Glomerular visceral epithelial cell (primary cell): ENCODE data around the gene EDC3.
"Not testable (repeated sequence)": the region's sequence is repeated elsewhere in the genome, so short reads cannot be mapped to it uniquely, and the experiment has no call there.

ENCODE experiments used
- DNase-seq: peaks from one replicate; pipeline ENCODE4 v3.0.0-alpha.2; 2016; ENCODE audit errors: extremely low spot score

EDC3 gene, protein sequence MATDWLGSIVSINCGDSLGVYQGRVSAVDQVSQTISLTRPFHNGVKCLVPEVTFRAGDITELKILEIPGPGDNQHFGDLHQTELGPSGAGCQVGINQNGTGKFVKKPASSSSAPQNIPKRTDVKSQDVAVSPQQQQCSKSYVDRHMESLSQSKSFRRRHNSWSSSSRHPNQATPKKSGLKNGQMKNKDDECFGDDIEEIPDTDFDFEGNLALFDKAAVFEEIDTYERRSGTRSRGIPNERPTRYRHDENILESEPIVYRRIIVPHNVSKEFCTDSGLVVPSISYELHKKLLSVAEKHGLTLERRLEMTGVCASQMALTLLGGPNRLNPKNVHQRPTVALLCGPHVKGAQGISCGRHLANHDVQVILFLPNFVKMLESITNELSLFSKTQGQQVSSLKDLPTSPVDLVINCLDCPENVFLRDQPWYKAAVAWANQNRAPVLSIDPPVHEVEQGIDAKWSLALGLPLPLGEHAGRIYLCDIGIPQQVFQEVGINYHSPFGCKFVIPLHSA

DNA sequence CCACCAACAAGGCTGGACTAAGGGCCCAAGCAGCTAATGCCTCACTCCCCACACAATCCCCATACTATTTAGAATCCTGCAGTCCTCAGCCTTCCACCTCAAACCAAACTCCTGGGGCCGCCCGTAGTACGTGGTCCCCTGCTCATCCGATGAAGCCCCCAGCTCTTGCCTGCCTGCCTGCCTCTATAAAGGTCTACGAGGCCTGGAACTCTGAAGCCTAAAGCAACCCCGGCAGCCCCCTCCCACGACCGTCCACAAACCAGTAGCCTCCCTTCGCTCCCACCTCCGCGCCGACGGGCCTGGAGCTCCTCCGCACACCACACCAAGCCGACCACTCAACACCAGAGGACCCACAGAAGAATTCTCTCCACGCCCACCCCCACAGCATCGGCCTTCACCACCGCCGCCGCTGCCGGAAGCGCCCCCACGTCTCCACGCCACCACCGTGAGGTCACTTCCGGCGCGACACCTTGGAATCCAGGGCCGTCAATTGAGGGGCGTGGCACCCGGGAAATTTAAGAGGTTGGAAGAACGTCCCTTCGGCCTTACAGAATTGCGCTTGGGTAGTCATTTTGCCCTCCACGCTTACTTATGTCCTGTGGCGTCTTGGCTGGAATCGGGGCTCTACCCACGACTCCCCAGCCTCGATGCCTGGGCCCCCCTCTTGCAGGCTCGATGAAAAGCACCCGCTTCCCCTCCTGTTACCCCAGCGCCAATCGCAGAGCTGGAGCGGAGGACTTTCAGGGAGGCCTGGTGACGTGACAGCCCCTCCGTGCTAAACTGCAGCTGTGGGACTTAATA lies at the start of gene EDC3:
EDC3 (minus strand) TSS at position 428 of the 801 bp plus-strand sequence. CDS start 20,900 bp downstream, outside the sequence.
- peak; percentile 76 for DNase-seq

DNA sequence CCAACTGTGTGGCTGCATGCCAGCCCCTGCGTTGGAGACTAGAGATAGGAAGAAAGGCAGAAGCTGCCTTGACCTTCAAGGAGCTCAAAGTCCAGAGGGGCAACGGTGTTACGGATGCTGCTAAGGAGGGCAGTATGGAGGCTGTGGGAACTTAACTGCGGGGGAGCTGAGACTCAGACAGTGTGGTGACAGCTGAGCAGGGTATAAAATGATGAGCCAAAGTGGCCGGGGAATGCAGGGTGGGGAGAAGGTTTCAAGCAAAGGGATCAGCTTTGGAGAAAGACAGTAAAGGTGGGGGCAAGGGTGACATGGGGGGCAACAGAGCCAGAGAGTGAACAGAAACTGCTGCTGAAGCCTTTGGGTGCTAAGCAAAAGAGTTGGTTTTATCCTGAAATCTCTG lies 46.6 kb upstream of the EDC3 start:
- DNase-seq = no peak

DNA sequence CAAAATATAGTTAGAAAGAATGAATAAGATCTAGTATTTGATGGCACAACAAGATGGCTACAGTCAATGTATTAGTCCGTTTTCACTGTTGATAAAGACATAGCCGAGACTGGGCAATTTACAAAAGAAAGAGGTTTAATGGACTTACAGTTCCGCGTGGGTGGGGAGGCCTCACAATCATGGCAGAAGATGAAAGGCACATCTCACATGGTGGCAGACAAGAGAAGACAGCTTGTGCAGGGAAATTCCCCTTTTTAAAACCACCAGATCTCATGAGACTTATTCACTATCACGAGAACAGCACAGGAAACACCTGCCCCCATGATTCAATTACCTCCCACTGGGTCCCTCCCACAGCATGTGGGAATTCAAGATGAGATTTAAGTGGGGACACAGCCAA lies 42.4 kb upstream of the EDC3 start:
- DNase-seq = not testable (repeated sequence)

DNA sequence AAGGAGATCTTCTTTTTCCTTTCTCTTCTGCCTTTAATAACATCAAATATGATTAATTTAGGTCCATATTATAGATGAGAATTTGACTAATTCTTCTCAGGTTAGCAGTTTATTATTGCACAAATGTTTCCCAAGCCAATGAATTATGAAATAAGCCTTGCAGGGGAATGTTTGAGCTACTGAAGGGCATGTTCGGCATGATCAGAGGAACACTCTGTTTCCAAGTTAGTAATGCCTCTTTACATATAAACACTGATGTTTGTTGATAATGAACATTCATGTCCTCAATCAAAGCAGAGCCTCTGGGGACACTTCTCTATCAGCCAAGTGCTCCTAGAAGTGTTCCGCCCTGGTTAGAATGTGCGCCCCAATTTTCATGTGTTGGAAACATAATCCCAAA lies 39.5 kb upstream of the EDC3 start:
- no peak for DNase-seq

DNA sequence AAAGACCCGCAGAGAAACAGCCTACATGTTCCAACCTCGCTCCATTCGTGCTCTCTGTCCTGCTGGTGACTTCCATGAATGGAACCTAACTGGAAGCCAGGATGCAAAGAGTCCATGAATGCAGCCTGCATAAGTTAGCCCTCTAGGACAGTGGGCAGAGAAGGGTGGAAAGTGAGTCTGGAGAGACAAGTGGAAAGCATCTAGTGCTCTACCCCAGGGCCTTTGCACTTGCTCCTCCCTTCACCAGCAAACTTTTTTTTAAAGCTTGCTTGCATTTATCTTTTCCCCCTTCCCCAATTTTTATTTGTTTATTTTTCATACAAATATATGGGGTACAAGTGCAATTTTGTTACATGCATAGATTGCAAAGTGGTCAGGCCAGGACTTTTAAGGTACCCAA lies 37.4 kb upstream of the EDC3 start:
- no peak for DNase-seq

DNA sequence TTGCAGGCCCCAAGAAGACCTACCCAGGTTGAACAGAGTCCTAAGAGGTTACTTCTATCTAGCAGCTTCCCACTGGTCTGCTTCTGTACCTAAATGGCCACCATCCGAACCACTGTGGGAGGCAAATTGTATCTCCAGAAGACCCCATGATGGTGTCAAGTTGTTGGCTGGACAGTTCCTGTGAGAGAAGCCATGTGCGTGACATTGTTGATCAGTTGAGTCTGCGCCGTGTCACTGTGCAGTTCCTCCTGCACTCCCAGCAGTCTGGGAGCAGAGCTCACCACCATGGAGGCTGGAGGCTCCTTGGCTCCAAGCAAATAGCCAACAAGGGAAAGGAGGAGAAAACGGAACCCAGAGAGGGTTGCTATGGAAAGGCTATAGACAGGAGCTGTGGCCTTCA lies 37.0 kb upstream of the EDC3 start:
- DNase-seq = no peak

DNA sequence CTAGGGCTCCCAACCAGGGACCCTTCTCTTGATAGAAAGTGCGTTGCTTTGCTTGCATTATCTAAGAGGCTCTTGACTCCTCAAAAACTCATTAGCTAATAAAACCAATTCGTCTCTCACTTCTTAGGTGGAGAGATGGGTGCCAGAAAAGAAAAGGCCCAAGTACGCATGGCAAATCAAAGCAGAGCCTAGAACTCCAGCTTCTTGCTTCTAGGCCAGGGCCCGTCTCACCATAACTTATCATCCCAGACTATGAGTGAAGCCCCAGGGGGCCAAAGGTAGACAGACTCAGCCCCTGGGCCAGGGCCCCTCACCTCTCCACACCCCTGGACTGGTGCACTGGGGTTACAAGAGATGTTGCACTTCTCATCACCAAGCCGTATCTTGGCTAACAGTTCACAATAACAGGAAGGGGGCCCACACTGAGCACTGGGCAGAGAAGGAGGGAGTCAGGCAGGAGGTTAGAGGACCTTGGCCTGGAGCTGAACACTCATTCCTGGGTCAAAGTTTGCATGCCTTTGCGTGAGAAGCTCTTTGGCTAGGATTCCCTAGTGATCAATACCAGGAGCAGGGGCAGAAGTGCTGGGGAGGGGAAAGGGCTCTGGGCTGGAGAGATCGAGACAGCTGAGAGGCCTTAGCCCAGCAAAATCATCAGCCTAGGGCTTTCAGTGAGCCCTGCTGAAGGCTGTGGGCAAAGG lies 34.9 kb upstream of the EDC3 start:
- DNase-seq = no peak

DNA sequence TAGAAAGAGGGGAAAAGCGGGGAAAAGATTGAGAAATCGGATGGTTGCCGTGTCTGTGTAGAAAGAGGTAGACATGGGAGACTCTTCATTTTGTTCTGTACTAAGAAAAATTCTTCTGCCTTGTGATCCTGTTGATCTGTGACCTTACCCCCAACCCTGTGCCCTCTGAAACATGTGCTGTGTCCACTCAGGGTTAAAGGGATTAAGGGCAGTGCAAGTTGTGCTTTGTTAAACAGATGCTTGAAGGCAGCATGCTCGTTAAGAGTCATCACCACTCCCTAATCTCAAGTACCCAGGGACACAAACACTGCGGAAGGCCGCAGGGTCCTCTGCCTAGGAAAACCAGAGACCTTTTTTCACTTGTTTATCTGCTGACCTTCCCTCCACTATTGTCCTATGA lies 33.5 kb upstream of the EDC3 start:
- DNase-seq = not testable (repeated sequence)

DNA sequence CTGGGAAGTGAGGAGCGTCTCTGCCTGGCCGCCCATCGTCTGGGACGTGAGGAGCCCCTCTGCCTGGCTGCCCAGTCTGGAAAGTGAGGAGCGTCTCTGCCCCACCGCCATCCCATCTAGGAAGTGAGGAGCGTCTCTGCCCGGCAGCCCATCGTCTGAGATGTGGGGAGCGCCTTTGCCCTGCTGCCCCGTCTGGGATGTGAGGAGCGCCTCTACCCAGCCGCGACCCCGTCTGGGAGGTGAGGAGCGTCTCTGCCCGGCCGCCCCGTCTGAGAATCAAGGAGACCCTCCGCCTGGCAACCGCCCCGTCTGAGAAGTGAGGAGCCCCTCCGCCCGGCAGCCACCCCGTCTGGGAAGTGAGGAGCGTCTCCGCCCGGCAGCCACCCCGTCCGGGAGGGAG lies 32.9 kb upstream of the EDC3 start:
- DNase-seq = not testable (repeated sequence)

DNA sequence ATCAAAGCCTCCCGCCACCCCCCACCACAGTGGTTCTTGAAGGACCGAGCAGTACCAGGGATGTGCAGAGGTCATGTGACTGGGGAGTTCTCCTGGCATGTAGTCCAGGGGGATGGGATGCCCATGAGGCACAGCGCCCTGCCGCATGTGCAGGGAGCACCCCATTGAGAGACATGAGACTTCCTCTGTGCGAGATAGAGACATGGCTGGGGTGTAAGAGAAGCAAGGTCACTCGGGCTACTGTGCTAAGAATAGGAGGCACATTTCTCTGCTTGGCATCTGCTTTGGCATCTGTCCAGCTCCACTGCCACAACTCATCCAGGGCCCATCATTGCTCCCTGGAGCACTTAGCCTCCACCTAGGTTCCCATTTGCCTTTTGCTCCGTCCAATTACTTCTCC lies 31.9 kb upstream of the EDC3 start:
- no peak for DNase-seq

DNA sequence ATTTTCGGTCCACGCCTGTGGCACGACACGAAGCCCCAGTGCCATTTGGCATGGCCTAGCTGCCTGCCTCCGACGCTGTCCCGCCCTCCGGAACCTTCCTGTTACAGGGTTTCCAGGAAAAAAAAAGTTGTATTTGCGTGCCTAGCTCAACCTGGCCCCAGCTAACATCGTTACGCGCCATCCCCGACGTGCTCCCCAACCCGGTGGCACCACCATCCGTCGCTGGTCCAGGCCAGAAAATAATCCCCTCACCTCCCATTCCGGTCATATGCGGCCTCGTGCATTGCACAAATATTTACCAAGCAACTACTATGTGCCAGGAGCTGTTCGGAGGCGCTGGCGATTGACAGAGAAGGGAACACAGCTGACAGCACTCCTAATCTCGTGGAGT lies 30.9 kb upstream of the EDC3 start:
- DNase-seq = no peak

DNA sequence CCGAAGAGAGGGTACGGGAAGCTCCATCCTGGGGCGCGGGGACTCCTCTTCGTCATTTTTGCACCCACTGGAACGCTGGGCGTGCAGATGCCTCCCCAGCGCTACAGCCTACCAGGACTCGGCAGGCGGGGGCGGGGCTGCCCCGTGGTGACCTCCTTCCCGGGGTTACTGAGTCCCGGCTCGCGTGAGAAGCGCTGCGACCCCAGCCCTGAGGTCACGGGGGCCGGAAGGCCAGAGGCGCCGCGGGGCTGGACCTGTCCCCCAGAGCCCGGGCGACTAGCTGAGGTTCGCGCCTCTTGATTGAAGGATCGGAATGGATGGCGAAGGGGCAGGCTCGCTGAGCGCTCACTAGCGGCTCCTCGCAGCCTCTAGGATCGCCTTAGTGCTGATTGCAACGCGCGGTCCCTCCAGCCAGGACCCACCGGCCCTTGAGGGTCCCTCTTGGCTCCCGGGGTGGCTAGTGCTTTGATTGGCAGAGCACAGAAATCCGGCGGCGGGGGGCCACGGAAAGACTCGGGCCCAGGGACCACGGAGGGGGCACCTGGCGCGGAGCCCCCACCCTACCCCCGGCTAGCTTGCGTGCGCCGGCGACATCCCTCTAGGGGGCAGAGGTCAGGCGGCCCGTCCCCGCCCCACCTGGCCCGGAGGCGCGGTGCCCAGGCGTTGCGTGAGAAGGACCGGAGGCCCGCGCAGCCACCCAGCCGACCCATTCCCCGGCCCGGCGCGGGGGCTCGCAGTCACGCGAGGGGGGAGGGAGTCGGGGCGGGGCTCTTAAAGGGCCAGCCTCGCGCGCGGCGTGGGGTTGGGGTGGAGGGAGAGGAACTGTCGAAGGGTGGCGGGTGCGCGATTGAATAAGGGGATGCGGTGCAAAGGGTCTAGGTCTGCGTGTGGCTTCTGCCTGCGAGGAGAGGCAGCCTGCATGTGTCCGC lies 30.3 kb upstream of the EDC3 start:
- DNase-seq = peak; percentile 18

DNA sequence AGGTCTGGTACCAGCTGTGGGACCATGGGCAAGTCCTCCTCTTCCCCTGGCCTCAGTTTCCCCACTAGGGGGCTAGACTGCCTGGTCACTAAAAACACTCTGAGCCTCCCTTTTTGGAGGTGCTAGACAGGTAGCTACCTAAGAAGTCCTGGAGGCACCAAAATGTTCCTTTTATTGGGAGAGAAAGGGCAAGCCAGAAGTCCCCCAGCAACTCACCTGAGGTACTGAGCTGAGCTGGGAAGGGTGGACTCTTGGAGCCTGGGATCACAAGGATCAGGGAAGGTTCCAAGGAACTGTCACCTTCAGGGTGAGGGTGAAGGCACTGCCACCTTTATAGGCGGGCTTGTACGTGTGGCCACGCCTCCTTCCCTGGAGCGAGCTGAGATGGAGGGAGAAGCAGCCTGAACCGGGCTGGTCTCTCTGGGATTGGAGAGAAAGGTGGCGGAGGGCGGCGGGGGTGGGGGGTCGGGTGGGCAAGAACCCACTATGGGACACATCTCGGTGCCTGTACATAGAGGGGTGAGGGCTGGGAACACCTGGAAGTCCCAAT lies 29.5 kb upstream of the EDC3 start, which contains the start of gene CYP1A1:
CYP1A1 (minus strand) TSS at position 304 of the 550 bp plus-strand sequence. CDS start 2,431 bp downstream, outside the sequence.
- peak; percentile 19 for DNase-seq

DNA sequence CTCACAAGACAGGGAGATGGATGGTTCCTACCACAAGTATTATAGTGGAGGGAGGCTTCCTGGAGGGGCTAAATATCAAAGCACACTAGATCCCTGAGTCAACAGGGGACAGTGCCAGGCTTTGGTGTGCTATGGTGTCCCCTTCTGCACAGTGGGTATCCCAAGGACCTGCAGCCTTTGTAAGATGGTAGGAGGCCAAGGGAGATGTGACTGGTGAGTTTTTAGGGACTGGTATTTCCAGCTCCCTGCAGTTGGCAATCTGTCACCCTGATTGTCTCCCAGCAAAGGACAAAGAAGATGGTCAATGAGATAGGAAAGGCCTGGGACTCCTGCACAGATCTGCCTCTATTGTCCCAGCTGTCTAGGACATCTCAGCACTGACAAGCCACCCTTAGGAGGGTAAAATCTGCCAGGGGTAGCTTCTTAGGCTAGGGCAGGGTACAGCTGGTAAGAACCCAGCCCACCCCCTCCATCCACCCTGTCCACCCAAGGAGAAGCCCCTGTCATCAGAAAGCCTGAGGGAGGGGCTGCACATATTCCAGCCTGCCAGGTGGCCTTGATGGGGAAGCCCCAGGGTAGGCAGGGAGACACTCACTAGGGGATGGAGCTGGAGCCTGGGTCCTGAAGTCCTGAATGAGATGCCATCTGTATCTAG lies 28.9 kb upstream of the EDC3 start:
- no peak for DNase-seq

DNA sequence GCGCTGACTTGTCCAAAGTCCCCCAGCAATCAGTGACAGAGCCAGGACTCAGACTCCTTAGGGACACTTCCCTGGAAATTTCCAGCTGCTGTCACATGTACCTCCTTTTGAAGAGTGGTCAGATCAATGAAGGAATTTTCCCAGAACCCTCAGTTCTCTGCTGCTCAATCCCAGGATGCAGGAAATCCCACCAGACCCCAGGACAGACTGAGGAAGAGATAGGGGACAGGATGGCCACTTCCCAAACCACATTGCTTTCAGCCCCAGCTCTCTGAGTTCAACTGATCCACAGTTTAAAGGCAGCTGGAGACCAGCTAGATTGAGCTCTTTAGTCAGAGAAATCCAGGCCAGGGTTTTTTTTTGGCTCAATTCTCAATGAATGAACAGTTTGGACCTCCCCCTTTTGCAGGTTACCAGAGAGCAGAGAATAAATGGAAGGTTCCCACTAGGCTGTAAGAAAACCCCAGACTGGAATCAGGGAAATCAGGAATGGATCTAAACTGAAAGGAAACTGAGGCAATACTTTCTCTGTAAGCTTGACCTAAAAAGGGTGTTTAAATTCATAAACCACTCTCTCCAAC lies 28.0 kb upstream of the EDC3 start:
- peak; percentile 31 for DNase-seq

DNA sequence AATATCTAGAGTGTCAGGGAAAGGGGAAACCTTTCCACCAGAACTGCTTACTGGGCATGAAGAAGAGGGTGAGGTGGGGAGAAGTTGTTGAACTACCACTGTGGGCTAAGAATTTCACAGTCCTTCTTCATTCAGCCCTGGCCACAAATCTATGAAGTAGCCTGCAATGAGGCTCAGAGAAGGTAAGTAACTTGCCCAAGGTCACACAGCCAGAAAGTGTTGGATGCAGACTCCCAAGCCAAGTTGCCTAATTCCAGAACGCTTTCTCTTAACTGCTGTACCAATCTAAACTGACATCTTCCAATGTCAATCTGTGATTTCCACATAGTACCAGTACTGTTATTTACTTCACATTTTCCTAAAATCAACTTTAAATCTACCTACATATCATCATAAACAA lies 27.4 kb upstream of the EDC3 start:
- DNase-seq = no peak

DNA sequence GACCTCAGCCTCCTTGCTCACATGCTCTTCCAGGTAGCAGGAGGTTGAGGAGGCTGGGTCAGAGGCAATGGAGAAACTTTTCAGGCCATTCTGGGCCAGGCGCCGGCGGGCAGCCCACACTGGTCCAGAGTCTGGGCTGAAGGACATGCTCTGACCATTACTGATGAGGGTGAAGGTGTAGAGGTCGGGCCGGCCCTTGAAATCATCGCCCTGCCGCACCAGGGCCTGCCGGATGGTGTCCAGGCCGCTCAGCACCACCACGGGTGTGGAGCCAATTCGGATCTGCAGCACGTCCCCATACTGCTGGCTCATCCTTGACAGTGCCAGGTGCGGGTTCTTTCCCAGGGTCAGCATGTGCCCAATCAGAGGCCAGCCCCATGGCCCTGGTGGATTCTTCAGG lies 26.8 kb upstream of the EDC3 start:
- no peak for DNase-seq

DNA sequence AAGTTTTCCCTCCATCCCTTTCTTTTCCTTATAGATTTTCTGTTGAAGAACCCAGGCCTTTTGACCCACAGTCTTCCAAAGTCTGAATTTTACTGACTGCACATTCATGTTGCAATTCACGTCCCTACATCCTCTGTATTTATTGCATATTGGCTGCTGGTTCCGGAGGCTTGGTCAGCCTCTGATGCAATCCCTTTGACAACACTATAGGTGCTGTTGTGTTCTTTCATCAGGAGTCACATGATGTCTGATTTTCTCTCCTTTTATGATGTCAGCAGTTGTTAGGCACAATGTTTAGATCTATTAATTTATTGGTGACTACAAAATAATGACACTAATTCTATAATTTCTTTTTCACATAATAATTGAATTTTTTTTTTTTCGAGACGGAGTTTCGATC lies 20.8 kb upstream of the EDC3 start:
- no peak for DNase-seq

DNA sequence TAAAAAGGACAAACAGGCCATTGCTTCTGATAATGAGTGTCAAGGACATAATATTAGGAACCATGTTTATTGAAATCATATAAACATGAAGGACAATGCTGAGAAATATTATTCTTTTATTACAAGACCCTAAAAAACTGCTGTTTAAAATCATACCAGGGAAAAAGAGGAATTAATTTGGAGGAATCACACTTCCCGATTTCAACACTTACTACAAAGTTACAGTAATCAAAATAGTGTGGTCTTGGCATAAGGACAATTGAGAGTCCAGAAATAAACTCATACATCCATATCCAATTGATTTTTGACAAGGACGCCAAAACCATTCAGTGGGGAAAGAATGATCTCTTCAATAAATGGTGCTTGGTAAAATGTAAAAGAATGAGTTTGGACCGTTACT lies 16.5 kb upstream of the EDC3 start:
- DNase-seq = no peak
